Aorta (tissue), 5 donors: ENCODE data around the gene UGT1A3. TPM values are rescaled to one million over a fixed set of nuclear protein-coding genes. Genes with fewer than 3 reads are reported as not detected.

Source experiments
- ATAC-seq: fragments of 200-7000 bp; cut with Tn5 transposase; one replicate; pipeline ENCODE4 v1.9.1; 2022; ENCODE audit warnings: moderate library complexity; ENCODE audit not compliant: low FRiP score
- DNase-seq, 2 donors: peaks; one replicate each; pipeline ENCODE4 v3.0.0-alpha.2; 2020
- H3K27ac ChIP-seq, 2 donors: one replicate each; pipeline ENCODE4 v1.5.1; 2013; ENCODE audit warnings: low read length in 2 of 2, mild to moderate bottlenecking in 2 of 2, moderate library complexity in 2 of 2, control low read depth in 1 of 2, inconsistent platforms in 1 of 2, low read depth in 1 of 2
- H3K27me3 ChIP-seq, 2 donors: one replicate each; pipeline ENCODE4 v1.6.1; 2013; ENCODE audit warnings: control low read depth in 1 of 2, low read length in 1 of 2, mild to moderate bottlenecking in 1 of 2, moderate library complexity in 1 of 2; ENCODE audit not compliant: insufficient read depth in 2 of 2, control insufficient read depth in 1 of 2
- H3K36me3 ChIP-seq, 2 donors: one replicate each; pipeline ENCODE4 v1.6.1; 2013; ENCODE audit warnings: control low read depth in 1 of 2, low read length in 1 of 2, mild to moderate bottlenecking in 1 of 2; ENCODE audit not compliant: insufficient read depth in 2 of 2, control insufficient read depth in 1 of 2
- H3K4me1 ChIP-seq, 2 donors: one replicate each; pipeline ENCODE4 v1.6.1; 2013; ENCODE audit warnings: low read length in 2 of 2, control low read depth in 1 of 2, mild to moderate bottlenecking in 1 of 2, moderate library complexity in 1 of 2; ENCODE audit not compliant: insufficient read depth in 2 of 2, control insufficient read depth in 1 of 2
- H3K4me3 ChIP-seq, 2 donors: one replicate each; pipeline ENCODE4 v1.5.1; 2013; ENCODE audit warnings: low read length in 2 of 2, control low read depth in 1 of 2, mild to moderate bottlenecking in 1 of 2
- H3K9me3 ChIP-seq: one replicate; pipeline ENCODE4 v1.6.1; 2013; ENCODE audit warnings: mild to moderate bottlenecking, low read length; ENCODE audit not compliant: control insufficient read depth
- WGBS, 2 donors: extraction: QIAGEN DNeasy Blood & Tissue Kit; methylation state at CpG; one replicate each; pipeline ENCODE4 v1.1.7; 2013; 5-methylcytosine and 5-hydroxymethylcytosine counted together
- intact Hi-C, 2 donors: fragments of 100-400 bp; cut with DNase I; formaldehyde crosslinking; loops; one replicate each; pipeline versions ENCODE4 v1.14.2 to v1.15.0; 2022
- polyA plus RNA-seq, 2 donors: library from polyadenylated mRNA; stranded (reverse); fragments of 200-250 nt; gene quantifications; one replicate each; pipeline ENCODE4 v1.2.3, GENCODE V29; 2013
- total RNA-seq, 2 donors: library from RNA; stranded (reverse); fragmentation: NEBNext Ultra II Directional; extraction: Animal tissue kit (Norgen Biotek cat#: 25700); gene quantifications; one replicate each; pipeline ENCODE4 v1.2.1, GENCODE V29; 2021
- donor health status: healthy with polysubstance abuse.
- donor health status: Bipolar disorder and iron deficiency.
- donor health status: DM: no; HTN: no; CAD: no.
- donor health status: DM: no; HTN: no; CAD: no.
- donor health status: DM: yes; HTN: yes; CAD: no.

UGT1A3 gene
- total and polyA plus RNA-seq, 4 donors = not detected

DNA sequence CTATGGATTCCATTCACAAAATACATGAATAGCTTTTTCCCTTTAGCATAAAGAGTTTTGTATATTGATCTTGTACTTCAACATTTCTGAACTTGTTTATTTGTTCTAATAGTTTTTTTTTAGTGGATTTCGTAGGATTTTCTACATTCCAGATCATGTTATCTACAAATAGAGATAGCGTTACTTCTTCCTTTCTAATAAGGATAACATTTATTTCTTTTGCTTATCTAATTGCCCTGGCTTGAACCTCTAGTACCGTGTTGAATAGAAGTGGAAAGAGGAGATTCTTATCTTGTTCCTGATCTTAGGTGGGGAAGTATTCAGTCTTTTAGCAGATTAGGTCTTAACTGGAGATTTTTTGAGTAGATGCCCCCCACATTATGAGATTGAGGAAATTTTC is 26.6 kb upstream of the UGT1A3 start:
- ATAC-seq (no peak), DNase-seq (no peak)
- Histone ChIP-seq H3K4me3 (no peak overlapping the region), H3K27me3 (no peaks in the 10 kb centered on the region), H3K9me3 (peaks cover 1% of the 10 kb centered on the region), H3K27ac (no peak overlapping the region), H3K4me1 (no peaks in the 10 kb centered on the region), H3K36me3 (no peaks in the 10 kb centered on the region)
- WGBS, 2 donors = 47 to 49% methylated on average over 3 of the region's 3 CpGs
- intact Hi-C loops = loop anchor here in 1 of 2 donors (10.0 kb wide), 1 partner anchor 217 kb away; no protein-coding TSS in a partner anchor

DNA sequence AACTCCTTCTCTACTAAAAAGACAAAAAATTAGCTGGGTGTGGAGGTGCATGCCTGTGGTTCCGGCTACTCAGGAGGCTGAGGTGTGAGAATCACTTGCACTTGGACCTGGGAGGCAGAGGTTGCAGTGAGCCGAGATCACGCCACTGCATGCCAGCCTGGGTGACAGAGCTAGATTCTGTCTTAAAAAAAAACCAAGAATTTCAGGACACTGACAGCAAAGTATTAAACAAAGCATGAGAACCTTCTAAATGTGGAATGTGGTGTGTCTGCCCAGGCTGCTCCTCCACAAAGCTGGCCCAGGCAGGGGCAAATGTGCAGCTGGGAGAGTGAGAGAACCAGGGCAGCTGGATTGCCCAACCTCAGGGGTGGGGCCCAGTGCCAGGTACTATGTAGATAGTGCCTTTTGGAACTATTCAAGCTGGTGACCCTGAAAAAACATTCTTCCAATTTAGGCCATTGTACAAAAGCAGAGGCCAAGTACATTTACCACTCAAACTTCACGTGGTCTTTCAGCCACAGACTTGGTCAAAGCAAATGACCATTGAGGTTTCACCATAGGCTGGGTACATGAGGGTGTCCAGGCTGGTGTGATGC is 22.8 kb upstream of the UGT1A3 start:
- intact Hi-C loops = loop anchor here in 1 of 2 donors (10.0 kb wide), 1 partner anchor 221 kb away; no protein-coding TSS in a partner anchor
- no peak overlapping the region for H3K4me3 ChIP-seq
- no peaks in the 10 kb centered on the region for H3K27me3 ChIP-seq
- H3K9me3 ChIP-seq = no peaks in the 10 kb centered on the region
- 39 to 47% methylated on average over 4 of the region's 4 CpGs for WGBS, 2 donors
- no peaks in the 10 kb centered on the region for H3K36me3 ChIP-seq
- no peak for DNase-seq
- H3K27ac ChIP-seq = peak overlapping the region in 1 of 2 donors; percentile 34
- no peak for ATAC-seq
- H3K4me1 ChIP-seq = no peaks in the 10 kb centered on the region

DNA sequence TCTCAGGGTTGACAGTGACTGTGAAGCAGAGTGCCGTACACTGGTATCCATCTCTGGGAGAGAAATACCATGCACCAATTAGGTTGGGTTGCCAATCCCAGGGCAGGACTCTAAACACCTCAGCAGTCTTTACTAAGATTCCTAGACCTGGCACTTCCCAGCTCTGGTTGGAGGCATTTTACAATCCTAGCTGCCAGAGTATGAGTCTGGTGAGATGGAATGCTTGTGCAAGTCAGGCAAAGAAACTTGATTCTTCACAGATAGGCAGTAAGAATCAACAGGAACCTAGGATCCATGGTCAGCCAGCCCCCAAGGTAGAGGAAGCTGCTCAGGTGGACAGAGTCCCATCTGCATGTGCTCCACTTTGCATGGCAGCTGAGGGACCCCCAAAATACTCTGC is 22.1 kb upstream of the UGT1A3 start:
- H3K4me1 ChIP-seq = no peaks in the 10 kb centered on the region
- no peak overlapping the region for H3K27ac ChIP-seq
- H3K4me3 ChIP-seq = no peak overlapping the region
- DNase-seq (no peak), ATAC-seq (no peak)
- WGBS, 2 donors = 26 to 54% methylated on average over 1 of the region's 1 CpG
- no peaks in the 10 kb centered on the region for H3K9me3 ChIP-seq
- no peaks in the 10 kb centered on the region for H3K36me3 ChIP-seq
- intact Hi-C loops = loop anchor here in 1 of 2 donors (10.0 kb wide), 1 partner anchor 222 kb away; no protein-coding TSS in a partner anchor
- H3K27me3 ChIP-seq = no peaks in the 10 kb centered on the region

DNA sequence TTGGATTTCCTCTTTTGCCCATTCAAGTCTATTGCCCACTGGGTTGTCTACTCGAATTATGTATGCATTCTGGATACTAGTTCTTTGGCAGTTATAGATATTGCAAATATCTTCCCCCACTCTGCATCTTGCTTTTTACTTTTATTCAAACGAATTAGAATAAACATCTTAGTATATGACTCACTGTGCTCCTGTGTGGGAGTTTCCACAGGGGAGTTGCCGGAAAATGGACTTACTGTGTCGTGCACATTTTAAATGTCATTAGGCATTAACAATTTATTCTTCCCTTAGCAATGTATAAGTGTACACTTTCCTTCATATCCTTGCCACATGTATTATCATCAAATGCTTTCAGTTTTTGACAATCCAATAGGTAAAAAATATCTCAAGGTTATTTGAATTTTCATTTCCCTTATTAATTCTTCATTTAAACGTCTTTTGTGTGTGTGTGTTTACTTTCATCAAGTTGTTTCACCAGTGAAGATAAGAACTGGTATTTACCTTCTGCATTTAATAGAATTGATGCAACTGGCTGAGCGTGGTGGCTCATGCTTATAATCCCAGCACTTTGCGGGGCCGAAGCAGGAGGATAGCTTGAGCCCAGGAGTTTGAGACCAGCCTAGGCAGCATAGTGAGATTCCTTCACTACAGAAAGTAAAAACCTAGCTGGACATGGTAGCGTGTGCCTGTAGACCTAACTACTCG is 20.8 kb upstream of the UGT1A3 start:
- no peaks in the 10 kb centered on the region for H3K4me1 ChIP-seq
- no peak for ATAC-seq
- H3K9me3 ChIP-seq = no peaks in the 10 kb centered on the region
- DNase-seq = no peak
- WGBS, 2 donors = 68 to 73% methylated on average over 10 of the region's 10 CpGs
- H3K36me3 ChIP-seq = no peaks in the 10 kb centered on the region
- H3K4me3 ChIP-seq = no peak overlapping the region
- H3K27me3 ChIP-seq = no peaks in the 10 kb centered on the region
- no peak overlapping the region for H3K27ac ChIP-seq
- intact Hi-C loops = loop anchor here in 1 of 2 donors (10.0 kb wide), 1 partner anchor 223 kb away; no protein-coding TSS in a partner anchor

DNA sequence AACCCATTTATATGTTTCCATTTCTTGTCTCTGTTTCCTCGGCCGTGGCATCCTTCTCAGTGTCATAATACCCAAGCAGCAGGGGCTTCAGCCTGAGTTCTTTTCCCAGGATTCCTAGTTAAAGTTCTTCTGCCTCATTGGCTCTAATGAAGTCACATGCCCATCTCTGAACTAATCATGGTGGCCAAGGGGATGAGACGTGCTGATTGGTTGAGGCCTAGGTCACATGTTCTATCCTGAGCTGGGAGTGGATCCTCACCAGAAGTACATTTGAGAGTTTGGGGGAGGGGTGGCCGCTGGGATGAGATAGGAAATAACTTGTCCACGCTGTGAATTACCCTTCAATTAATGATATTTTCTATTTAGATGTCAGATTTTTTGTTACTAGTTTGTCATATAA is 19.9 kb upstream of the UGT1A3 start:
- Histone ChIP-seq H3K36me3 (no peaks in the 10 kb centered on the region), H3K27me3 (no peaks in the 10 kb centered on the region), H3K9me3 (no peaks in the 10 kb centered on the region), H3K4me1 (no peaks in the 10 kb centered on the region), H3K4me3 (no peak overlapping the region), H3K27ac (no peak overlapping the region)
- 84 to 92% methylated on average over 5 of the region's 5 CpGs for WGBS, 2 donors
- intact Hi-C loops = loop anchor here in 1 of 2 donors (10.0 kb wide), 1 partner anchor 224 kb away; no protein-coding TSS in a partner anchor
- DNase-seq = no peak
- ATAC-seq = no peak

DNA sequence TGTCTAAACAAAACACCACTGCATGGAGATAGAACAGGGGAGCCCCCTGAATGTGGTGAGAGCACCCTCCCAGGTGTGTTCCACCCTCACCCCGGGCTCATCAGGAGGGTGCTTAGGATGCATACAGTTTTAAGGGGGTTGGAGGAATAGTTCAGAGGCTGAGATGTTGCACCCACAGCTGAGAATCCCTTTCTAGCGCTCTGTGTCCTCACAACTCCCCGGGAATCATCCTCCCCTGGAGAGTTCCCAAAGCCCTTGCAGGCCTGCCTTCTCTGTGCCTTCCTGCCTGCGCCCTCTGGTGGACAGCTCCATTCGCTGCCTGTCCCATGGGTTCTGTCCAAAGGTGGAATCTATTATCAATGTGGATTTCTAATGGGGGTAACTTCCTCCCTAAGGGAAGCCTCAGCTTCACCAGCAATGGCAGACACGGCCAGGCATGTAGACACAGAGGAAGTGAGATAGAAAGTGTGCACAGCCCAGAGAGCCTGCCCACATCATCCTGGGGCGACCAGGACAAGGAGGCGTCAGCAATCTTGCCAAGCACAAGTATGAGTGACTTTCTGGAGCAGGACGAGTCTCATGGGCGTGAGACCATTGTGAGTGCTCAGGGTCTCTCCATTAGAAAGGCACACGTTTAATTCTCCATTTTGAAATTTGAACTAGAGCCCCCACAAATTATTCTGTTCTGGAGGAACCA is 17.4 kb upstream of the UGT1A3 start:
- Histone ChIP-seq H3K4me3 (no peak overlapping the region), H3K9me3 (no peaks in the 10 kb centered on the region), H3K27ac (no peak overlapping the region), H3K27me3 (no peaks in the 10 kb centered on the region), H3K36me3 (no peaks in the 10 kb centered on the region), H3K4me1 (no peaks in the 10 kb centered on the region)
- peak; percentile 79 to 90 for DNase-seq
- 38 to 44% methylated on average over 11 of the region's 11 CpGs for WGBS, 2 donors
- intact Hi-C loops = loop anchor here in 1 of 2 donors (5.0 kb wide), 1 partner anchor 144 kb away; the partner anchor contains the start of gene USP40
- peak; percentile 70 for ATAC-seq

DNA sequence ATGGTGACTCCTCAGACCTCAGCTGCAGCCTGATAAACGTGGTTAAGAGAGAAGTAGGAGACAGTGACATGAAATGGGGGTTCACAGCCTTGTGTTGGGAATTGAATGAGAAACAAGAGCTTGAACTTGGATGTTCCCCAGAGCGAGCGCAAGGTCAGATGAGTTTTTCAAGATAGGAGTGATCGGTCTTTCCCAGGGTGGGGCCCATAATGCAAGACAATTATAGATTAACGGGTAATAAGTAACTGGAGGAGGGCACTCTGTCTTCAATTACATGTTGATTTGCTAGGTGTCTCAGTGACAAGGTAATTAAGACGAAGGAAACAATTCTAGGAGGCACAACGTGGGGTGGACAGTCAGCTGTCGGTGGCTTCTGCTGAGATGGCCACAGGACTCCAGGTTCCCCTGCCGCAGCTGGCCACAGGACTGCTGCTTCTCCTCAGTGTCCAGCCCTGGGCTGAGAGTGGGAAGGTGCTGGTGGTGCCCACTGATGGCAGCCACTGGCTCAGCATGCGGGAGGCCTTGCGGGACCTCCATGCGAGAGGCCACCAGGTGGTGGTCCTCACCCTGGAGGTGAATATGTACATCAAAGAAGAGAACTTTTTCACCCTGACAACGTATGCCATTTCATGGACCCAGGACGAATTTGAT is 16.1 kb upstream of the UGT1A3 start, which contains the start of gene UGT1A5:
TSS of gene UGT1A5 (plus strand) at position 297 of the 651 bp plus-strand sequence. CDS start at position 382, 85 bp downstream.
- Histone ChIP-seq H3K36me3 (no peaks in the 10 kb centered on the region), H3K9me3 (no peaks in the 10 kb centered on the region), H3K4me3 (no peak within 1 kb of the TSS), H3K4me1 (no peaks in the 10 kb centered on the region), H3K27me3 (no peaks in the 10 kb centered on the region), H3K27ac (no peak within 1 kb of the TSS)
- no peak for ATAC-seq
- DNase-seq = no peak
- WGBS, 2 donors = 86% methylated on average over 14 of the region's 14 CpGs
- intact Hi-C loops = loop anchor here in 1 of 2 donors (5.0 kb wide), 1 partner anchor 145 kb away; the partner anchor contains the start of gene USP40

DNA sequence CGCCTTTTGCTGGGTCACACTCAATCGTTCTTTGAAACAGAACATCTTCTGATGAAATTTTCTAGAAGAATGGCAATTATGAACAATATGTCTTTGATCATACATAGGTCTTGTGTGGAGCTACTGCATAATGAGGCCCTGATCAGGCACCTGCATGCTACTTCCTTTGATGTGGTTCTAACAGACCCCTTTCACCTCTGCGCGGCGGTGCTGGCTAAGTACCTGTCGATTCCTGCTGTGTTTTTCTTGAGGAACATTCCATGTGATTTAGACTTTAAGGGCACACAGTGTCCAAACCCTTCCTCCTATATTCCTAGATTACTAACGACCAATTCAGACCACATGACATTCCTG is 15.6 kb upstream of the UGT1A3 start:
- Histone ChIP-seq H3K9me3 (no peaks in the 10 kb centered on the region), H3K27ac (no peak overlapping the region), H3K4me1 (no peaks in the 10 kb centered on the region), H3K27me3 (no peaks in the 10 kb centered on the region), H3K4me3 (no peak overlapping the region), H3K36me3 (no peaks in the 10 kb centered on the region)
- 82 to 86% methylated on average over 7 of the region's 7 CpGs for WGBS, 2 donors
- DNase-seq = no peak
- intact Hi-C loops = loop anchor here in 1 of 2 donors (5.0 kb wide), 1 partner anchor 146 kb away; the partner anchor contains the start of gene USP40
- no peak for ATAC-seq
